ENCODE data around the gene PRR13. TPM values are rescaled to one million over a fixed set of nuclear protein-coding genes. Genes with fewer than 3 reads are reported as not detected.

The PRR13 gene
- total and polyA plus RNA-seq, 4 donors: 59.0 to 336 (median 168) TPM

GRCh38 chr12:53463802-53464560 lies 22.4 kb downstream of the PRR13 start:
- no peak for ATAC-seq (ENCODE audit: insufficient read depth, low FRiP score)
- Histone ChIP-seq H3K36me3 (ENCODE audit: control insufficient read depth in 4 of 4, insufficient read depth in 4 of 4, low read length in 4 of 4) (peaks cover 58 to 91% (median 79%) of the 10 kb centered on the region in 4 donors), H3K9me3 (ENCODE audit: control insufficient read depth in 4 of 4, insufficient read depth in 3 of 4, low read length in 3 of 4) (no peaks in the 10 kb centered on the region), H3K4me1 (ENCODE audit: control insufficient read depth in 5 of 5, insufficient read depth in 5 of 5, low read length in 5 of 5) (peaks cover 0 to 19% (median 0%) of the 10 kb centered on the region in 5 donors), H3K4me3 (no peak overlapping the region), H3K27ac (ENCODE audit: low read depth in 1 of 2, low read length in 1 of 2) (peak overlapping the region in 1 of 2 donors; percentile 72), H3K9ac (ENCODE audit: insufficient read depth in 1 of 2, low read length in 2 of 2) (no peak overlapping the region), H3K27me3 (ENCODE audit: control insufficient read depth in 3 of 3, insufficient read depth in 3 of 3, low read length in 2 of 3) (no peaks in the 10 kb centered on the region)
- TF ChIP-seq CTCF (IDR thresholded peaks at IDR 0.05; ENCODE audit: control extremely low read depth, extremely low read depth): no peak
- 65 to 68% methylated on average over 5 of the region's 5 CpGs for WGBS, 2 donors
- DNase-seq: no peak

GRCh38 chr12:53464685-53465418 lies 23.3 kb downstream of the PRR13 start:
- Histone ChIP-seq H3K4me1 (ENCODE audit: control insufficient read depth in 5 of 5, insufficient read depth in 5 of 5, low read length in 5 of 5) (peaks cover 0 to 19% (median 0%) of the 10 kb centered on the region in 5 donors), H3K27me3 (ENCODE audit: control insufficient read depth in 3 of 3, insufficient read depth in 3 of 3, low read length in 2 of 3) (no peaks in the 10 kb centered on the region), H3K9ac (ENCODE audit: insufficient read depth in 1 of 2, low read length in 2 of 2) (no peak overlapping the region), H3K4me3 (no peak overlapping the region), H3K27ac (ENCODE audit: low read depth in 1 of 2, low read length in 1 of 2) (no peak overlapping the region), H3K36me3 (ENCODE audit: control insufficient read depth in 4 of 4, insufficient read depth in 4 of 4, low read length in 4 of 4) (peaks cover 59 to 91% (median 77%) of the 10 kb centered on the region in 4 donors), H3K9me3 (ENCODE audit: control insufficient read depth in 4 of 4, insufficient read depth in 3 of 4, low read length in 3 of 4) (no peaks in the 10 kb centered on the region)
- 96% methylated on average over 11 of the region's 11 CpGs for WGBS, 2 donors
- TF ChIP-seq CTCF (IDR thresholded peaks at IDR 0.05; ENCODE audit: control extremely low read depth, extremely low read depth): no peak
- ATAC-seq (ENCODE audit: insufficient read depth, low FRiP score) (no peak), DNase-seq (no peak)

GRCh38 chr12:53465679-53466078 lies 24.1 kb downstream of the PRR13 start:
- 74 to 80% methylated on average over 2 of the region's 2 CpGs for WGBS, 2 donors
- no peak for TF ChIP-seq CTCF (IDR thresholded peaks at IDR 0.05; ENCODE audit: control extremely low read depth, extremely low read depth)
- H3K4me3 ChIP-seq: no peak overlapping the region
- H3K9ac ChIP-seq (ENCODE audit: insufficient read depth in 1 of 2, low read length in 2 of 2): no peak overlapping the region
- no peak for ATAC-seq (ENCODE audit: insufficient read depth, low FRiP score)
- H3K36me3 ChIP-seq (ENCODE audit: control insufficient read depth in 4 of 4, insufficient read depth in 4 of 4, low read length in 4 of 4): peaks cover 57 to 87% (median 78%) of the 10 kb centered on the region in 4 donors
- no peak overlapping the region for H3K27ac ChIP-seq (ENCODE audit: low read depth in 1 of 2, low read length in 1 of 2)
- DNase-seq: no peak
- H3K9me3 ChIP-seq (ENCODE audit: control insufficient read depth in 4 of 4, insufficient read depth in 3 of 4, low read length in 3 of 4): no peaks in the 10 kb centered on the region
- H3K4me1 ChIP-seq (ENCODE audit: control insufficient read depth in 5 of 5, insufficient read depth in 5 of 5, low read length in 5 of 5): peaks cover 0 to 19% (median 0%) of the 10 kb centered on the region in 5 donors
- no peaks in the 10 kb centered on the region for H3K27me3 ChIP-seq (ENCODE audit: control insufficient read depth in 3 of 3, insufficient read depth in 3 of 3, low read length in 2 of 3)
